Vagina (tissue), 2 donors: ENCODE measurements around the gene SSBP2. TPM values are rescaled to one million over a fixed set of nuclear protein-coding genes. Genes with fewer than 3 reads are reported as not detected.

Experiments used
- DNase-seq, 2 donors: peaks; one replicate each; pipeline ENCODE4 v3.0.0-alpha.2; 2017; ENCODE audit errors: extremely low spot score in 2 of 2
- H3K27ac ChIP-seq: fragments of 200-600 bp; sonication (generic); one replicate; pipeline ENCODE4 v1.5.1; 2019
- H3K27me3 ChIP-seq: fragments of 200-600 bp; sonication (generic); one replicate; pipeline ENCODE4 v1.5.1; 2019
- H3K36me3 ChIP-seq, 2 donors: fragments of 200-600 bp; sonication (generic); one replicate each; pipeline ENCODE4 v1.5.1; 2017 to 2019
- H3K4me1 ChIP-seq: fragments of 200-600 bp; sonication (generic); one replicate; pipeline ENCODE4 v1.5.1; 2019
- H3K4me3 ChIP-seq, 2 donors: fragments of 200-600 bp; sonication (generic); 1 replicate in 1 of 2; 2 replicates in 1 of 2; pipeline ENCODE4 v1.5.1; 2016 to 2019
- H3K9me3 ChIP-seq: fragments of 200-600 bp; sonication (generic); one replicate; pipeline ENCODE4 v1.5.1; 2019
- CTCF ChIP-seq, 3 experiments: fragments of 450-650 bp in 2 of 3; fragments of 200-600 bp in 1 of 3; sonication (generic) in 1 of 3; IDR thresholded peaks; one replicate each; pipeline ENCODE4 v1.5.1; 2017 to 2019; ENCODE audit warnings: antibody characterized with exemption in 3 of 3, mild to moderate bottlenecking in 2 of 3, moderate library complexity in 2 of 3
- POLR2A ChIP-seq, 2 donors: fragments of 450-650 bp; IDR thresholded peaks; one replicate each; pipeline ENCODE4 v1.6.1; 2017; ENCODE audit warnings: antibody characterized with exemption in 2 of 2, mild to moderate bottlenecking in 2 of 2, moderate library complexity in 2 of 2
- POLR2AphosphoS5 ChIP-seq, 2 donors: sonication (generic); formaldehyde crosslinking; IDR thresholded peaks; one replicate each; pipeline ENCODE4 v1.9.0; 2017; ENCODE audit warnings: antibody characterized with exemption in 2 of 2, mild to moderate bottlenecking in 2 of 2, low read depth in 1 of 2; ENCODE audit not compliant: insufficient read depth in 1 of 2
- intact Hi-C: fragments of 100-400 bp; cut with DNase I; formaldehyde crosslinking; loops from one replicate; pipeline ENCODE4 v1.15.1; 2023
- total RNA-seq: library from RNA; depleted of rRNA; stranded (reverse); fragments of >200 nt; gene quantifications from one replicate; pipeline ENCODE4 v1.2.3, GENCODE V29; 2016

Gene SSBP2
- total RNA-seq, 1 donor from 2014 or later = 66.3 TPM

- H3K4me3 ChIP-seq = no peak overlapping the region
- intact Hi-C loops = loop anchor here (10.0 kb wide), 1 partner anchor 745 kb away; no protein-coding TSS in a partner anchor
- no peaks in the 10 kb centered on the region for H3K27me3 ChIP-seq
- peaks cover 15% of the 10 kb centered on the region for H3K4me1 ChIP-seq
- TF ChIP-seq POLR2A (IDR thresholded peaks at IDR 0.05) = no peak
- TF ChIP-seq POLR2AphosphoS5 (IDR thresholded peaks at IDR 0.05; ENCODE audit: insufficient read depth in 1 of 2, low read depth in 1 of 2) = no peak
- no peak for TF ChIP-seq CTCF (IDR thresholded peaks at IDR 0.05)
- H3K27ac ChIP-seq = no peak overlapping the region
- no peaks in the 10 kb centered on the region for H3K36me3 ChIP-seq
- H3K9me3 ChIP-seq = no peaks in the 10 kb centered on the region
- DNase-seq = no peak
Measured at GRCh38 chr5:81420039-81420667, 330.7 kb downstream of the SSBP2 start.

- Histone ChIP-seq H3K27ac (no peak overlapping the region), H3K9me3 (no peaks in the 10 kb centered on the region), H3K4me1 (peaks cover 15% of the 10 kb centered on the region), H3K27me3 (no peaks in the 10 kb centered on the region), H3K4me3 (no peak overlapping the region), H3K36me3 (no peaks in the 10 kb centered on the region)
- TF ChIP-seq CTCF (IDR thresholded peaks at IDR 0.05) (no peak), POLR2A (IDR thresholded peaks at IDR 0.05) (no peak), POLR2AphosphoS5 (IDR thresholded peaks at IDR 0.05; ENCODE audit: insufficient read depth in 1 of 2, low read depth in 1 of 2) (no peak)
- no peak for DNase-seq
- intact Hi-C loops = loop anchor here (5.0 kb wide), 1 partner anchor 149 kb away; no protein-coding TSS in a partner anchor
Measured at GRCh38 chr5:81418606-81419005, 332.3 kb downstream of the SSBP2 start.

GRCh38 chr5:81417052-81417451, 333.8 kb downstream of the SSBP2 start:
- intact Hi-C loops = loop anchor here (5.0 kb wide), 1 partner anchor 150 kb away; no protein-coding TSS in a partner anchor
- TF ChIP-seq POLR2AphosphoS5 (IDR thresholded peaks at IDR 0.05; ENCODE audit: insufficient read depth in 1 of 2, low read depth in 1 of 2) (no peak), CTCF (IDR thresholded peaks at IDR 0.05) (no peak), POLR2A (IDR thresholded peaks at IDR 0.05) (no peak)
- H3K36me3 ChIP-seq = no peaks in the 10 kb centered on the region

GRCh38 chr5:81409896-81410295, 341.0 kb downstream of the SSBP2 start:
- Histone ChIP-seq H3K4me3 (no peak overlapping the region), H3K27ac (no peak overlapping the region), H3K9me3 (no peaks in the 10 kb centered on the region), H3K4me1 (no peaks in the 10 kb centered on the region), H3K27me3 (no peaks in the 10 kb centered on the region), H3K36me3 (no peaks in the 10 kb centered on the region)
- intact Hi-C loops = no loop called here
- DNase-seq = no peak
- TF ChIP-seq POLR2AphosphoS5 (IDR thresholded peaks at IDR 0.05; ENCODE audit: insufficient read depth in 1 of 2, low read depth in 1 of 2) (no peak), CTCF (IDR thresholded peaks at IDR 0.05) (no peak), POLR2A (IDR thresholded peaks at IDR 0.05) (no peak)

More at GRCh38 chr5:81417052-81417451, 333.8 kb downstream of the SSBP2 start:
- Histone ChIP-seq H3K9me3 (no peaks in the 10 kb centered on the region), H3K27me3 (no peaks in the 10 kb centered on the region), H3K4me3 (no peak overlapping the region), H3K4me1 (peaks cover under 1% of the 10 kb centered on the region), H3K27ac (no peak overlapping the region)
- DNase-seq = no peak

- Histone ChIP-seq H3K9me3 (no peaks in the 10 kb centered on the region), H3K27ac (no peak overlapping the region), H3K36me3 (no peaks in the 10 kb centered on the region), H3K4me1 (no peaks in the 10 kb centered on the region), H3K27me3 (no peaks in the 10 kb centered on the region), H3K4me3 (no peak overlapping the region)
- no peak for DNase-seq
- intact Hi-C loops = no loop called here
- TF ChIP-seq CTCF (IDR thresholded peaks at IDR 0.05) (no peak), POLR2A (IDR thresholded peaks at IDR 0.05) (no peak), POLR2AphosphoS5 (IDR thresholded peaks at IDR 0.05; ENCODE audit: insufficient read depth in 1 of 2, low read depth in 1 of 2) (no peak)
Measured at GRCh38 chr5:81409361-81409760, 341.5 kb downstream of the SSBP2 start.
